GM19438 (cell line): ENCODE results near the gene LGR6.

Experiments used
- ATAC-seq: cut with Tn5 transposase; IDR thresholded peaks from one replicate; pipeline ENCODE4 v1.9.1; 2021; ENCODE audit warnings: low read depth; ENCODE audit not compliant: unreplicated experiment

Gene LGR6

DNA sequence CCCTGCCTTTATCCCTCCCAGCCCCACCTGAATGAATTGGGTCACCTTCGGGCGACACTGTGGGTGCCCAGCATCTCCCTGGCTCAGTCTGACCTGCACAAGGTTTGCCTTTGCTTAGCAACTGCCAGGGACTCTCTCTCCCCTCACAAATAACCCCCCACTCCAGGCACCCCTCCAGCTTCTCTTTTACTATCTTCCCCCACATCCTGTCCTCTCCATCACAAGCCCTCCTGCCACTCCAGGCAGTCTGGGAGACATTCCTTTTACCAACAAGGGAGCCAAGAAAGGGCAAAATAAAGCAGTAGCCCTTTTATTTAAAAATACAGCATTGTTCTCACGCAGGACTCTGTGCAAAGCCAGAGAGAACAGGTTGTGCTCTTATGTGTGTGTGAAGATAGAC lies 23.9 kb downstream of the LGR6 start:
- no peak for ATAC-seq

- ATAC-seq, result no peak
Measured at GRCh38 chr1:202217951-202218350, 24.4 kb downstream of the LGR6 start.

DNA sequence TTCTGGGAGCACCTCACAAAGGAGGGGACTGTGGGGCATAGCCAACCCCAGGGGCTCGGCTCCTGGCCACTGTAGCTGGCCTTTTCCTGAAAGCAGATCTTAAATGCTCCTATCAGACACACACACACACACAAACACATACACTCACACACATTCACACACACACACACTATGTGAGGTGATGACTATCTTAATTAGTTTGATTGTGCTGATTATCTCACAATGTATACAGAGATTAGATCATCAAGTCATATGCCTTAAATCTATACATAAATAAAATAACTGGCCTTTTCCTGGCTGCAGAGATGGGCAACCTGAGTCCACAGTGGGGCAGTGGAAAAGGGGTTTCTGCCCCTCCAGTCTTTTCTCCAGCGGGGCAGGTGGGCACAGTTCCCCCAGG lies 27.1 kb downstream of the LGR6 start:
- ATAC-seq, result no peak

GRCh38 chr1:202221911-202222909 lies 28.6 kb downstream of the LGR6 start:
- ATAC-seq, result no peak

DNA sequence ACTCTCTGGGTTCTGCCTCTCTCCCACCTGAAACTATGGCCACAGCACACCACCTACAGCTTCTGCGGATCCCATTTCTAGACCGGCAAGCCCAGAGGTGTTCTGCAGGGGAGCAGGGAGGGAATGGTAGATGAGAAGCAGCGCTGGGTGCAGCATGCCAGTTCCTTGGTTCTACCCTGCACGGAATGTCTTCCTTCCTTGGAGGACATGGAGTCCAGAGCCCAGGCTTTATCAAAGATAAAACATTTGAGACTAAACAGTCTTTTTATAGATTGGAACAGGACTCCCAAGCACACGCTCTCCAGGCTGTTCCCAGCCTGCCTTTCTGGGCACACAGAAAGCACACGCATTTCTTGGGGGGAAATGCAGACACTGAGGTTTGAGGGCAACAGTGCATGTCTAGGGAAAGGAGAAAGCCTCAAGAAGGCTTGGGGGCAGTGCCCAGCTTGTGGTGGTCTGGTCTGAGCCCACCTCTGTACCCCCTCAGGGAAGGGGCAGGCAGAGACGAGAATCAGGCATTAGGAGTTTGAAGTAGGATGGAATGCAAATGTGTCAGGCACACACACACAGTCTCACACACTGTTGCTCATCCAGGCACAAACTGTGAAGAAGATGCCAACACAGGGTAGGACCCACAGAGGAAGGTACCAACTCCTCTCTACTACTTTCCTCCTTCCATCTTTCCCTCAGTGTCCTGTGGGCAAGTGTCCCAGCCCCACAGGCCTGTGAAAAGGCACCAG lies 29.7 kb downstream of the LGR6 start:
- no peak for ATAC-seq

GRCh38 chr1:202224453-202224852 lies 30.9 kb downstream of the LGR6 start:
- ATAC-seq, result no peak

- no peak for ATAC-seq
Measured at GRCh38 chr1:202225131-202225530, 31.5 kb downstream of the LGR6 start.

- ATAC-seq, result no peak
Measured at GRCh38 chr1:202227053-202227672, 33.6 kb downstream of the LGR6 start.

- ATAC-seq, result no peak
Measured at GRCh38 chr1:202227997-202228401, 34.4 kb downstream of the LGR6 start.

GRCh38 chr1:202228484-202229122 lies 35.0 kb downstream of the LGR6 start:
- no peak for ATAC-seq

GRCh38 chr1:202229376-202229775 lies 35.8 kb downstream of the LGR6 start:
- no peak for ATAC-seq

DNA sequence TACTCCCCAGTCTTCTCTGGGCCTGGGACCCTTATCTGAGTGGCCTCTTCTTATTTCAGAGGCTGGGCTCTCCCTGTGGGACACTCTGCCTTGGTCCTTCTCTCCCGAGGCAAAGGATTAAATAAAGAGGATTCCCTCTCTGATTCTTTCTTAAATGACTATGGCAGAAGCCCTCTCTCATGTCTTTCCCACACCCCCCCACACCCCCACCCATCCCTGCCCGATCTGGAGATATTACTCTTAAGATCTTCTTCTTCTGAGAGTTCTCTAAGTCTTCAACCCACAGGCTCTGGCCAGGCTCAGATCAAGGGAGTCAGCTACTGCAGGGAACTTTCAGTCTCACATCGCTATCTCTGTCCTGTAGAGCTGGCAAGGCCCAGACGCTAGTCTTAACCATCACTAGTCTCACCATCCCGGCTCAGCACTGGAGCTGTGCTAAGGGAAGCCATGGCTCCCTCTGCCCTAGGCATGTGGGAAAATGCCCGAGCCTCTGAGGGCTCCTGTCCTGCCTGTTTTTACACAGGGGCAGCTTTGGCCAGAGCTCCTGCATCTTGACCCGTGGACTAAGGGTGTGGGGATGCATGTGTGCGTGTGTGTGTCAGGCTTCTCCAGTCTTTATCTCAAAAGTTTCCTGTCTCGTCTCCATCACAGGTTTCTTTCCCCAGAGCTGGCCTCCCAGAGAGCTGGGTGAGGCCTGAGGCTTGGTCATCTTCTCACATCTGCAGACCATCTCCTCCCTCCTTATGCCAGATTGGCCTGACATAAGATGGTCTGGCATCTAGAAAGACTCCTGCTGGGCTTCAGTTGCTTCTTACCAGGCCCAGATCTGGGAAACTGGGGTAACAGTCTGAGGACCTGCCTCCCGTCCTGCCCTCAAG lies 36.7 kb downstream of the LGR6 start:
- no peak for ATAC-seq

DNA sequence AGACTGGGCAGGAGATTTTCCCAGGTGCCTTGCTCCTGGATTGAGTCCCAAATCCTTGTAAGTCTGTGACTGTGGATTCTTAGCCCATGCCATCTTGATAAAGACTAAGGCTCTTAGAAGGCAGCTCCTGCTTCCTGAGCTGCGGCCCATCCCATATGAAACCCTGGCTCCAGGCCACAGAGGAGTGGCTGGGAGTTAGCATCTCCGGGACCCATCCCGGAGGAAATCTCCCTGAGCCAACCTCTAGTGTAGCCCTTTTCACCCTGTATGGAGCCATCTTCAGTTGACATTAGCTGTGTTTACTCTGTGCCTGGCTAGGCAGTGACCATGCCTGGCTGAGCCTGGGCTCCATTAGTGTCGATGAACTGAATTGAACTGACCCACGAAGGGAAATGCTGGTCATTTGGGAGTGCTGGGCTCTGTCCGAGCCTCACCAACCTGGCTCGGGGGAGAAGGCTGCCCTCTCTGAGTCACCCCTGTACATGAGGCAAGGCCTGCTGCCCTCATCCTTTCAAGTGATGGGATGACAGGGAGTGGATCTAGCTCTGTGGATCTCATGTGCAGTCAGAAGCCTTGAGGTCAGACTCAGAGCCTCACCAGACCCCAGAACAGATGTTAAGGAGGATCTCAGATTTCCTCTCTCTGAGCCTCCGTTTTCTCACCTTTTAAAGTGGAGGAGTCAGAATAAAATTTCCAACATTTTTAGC lies 37.5 kb downstream of the LGR6 start:
- ATAC-seq, result no peak

GRCh38 chr1:202233171-202233570 lies 39.6 kb downstream of the LGR6 start:
- no peak for ATAC-seq

DNA sequence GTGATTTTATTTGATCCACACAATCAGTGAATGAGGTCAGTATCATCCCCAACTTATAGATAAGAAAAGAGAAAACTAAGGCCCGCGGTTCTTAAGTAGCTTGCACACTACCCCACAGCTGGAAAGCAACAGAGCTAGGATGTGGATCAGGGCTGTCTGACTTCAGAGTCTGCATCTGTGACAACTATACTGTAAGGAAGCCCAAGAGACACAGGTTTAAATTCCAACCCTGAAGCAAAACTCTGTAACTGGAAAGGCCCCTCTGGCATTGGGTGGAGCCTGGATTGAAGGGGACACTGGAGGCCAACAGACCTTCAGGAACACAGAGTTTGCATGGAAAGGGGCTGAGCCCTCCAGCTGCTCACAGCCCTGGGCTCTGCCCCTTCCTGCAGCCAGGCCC lies 40.2 kb downstream of the LGR6 start:
- ATAC-seq, result no peak

GRCh38 chr1:202234331-202235002 lies 40.9 kb downstream of the LGR6 start:
- ATAC-seq, result no peak

DNA sequence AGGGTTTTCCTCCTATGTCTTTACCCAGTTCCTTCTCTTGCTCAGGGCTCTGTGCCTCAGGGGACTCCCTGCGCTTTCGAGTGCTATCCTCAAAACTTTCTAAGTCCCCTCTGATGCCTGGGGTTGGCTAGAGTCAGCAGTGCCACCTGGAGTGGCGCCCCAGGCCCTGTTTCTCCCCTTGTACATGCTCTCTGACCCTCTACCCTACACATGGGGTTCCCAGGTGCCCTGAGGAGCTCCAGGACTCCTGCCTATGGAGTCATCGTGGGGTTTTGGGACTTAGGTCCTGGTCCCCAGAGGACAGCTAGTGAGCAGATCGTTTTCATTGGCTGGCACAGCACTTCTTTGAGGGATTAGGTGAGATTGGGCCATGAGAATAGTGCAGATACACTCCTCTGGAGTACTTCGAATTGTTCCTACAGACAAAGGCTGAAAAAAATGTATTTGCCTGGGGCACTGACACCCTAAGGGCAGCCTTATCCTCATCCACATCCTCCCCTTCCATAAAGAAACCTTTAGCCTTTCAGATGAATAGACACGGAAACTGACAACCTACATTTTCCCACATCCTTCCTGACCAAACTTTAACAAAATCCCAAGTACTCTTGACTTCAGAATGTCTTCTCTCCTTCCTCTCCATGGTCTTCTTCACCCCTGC lies 41.5 kb downstream of the LGR6 start:
- ATAC-seq, result no peak
